GM12878 (cell line): ENCODE measurements around the gene C1orf232. TPM values are rescaled to one million over a fixed set of nuclear protein-coding genes. Genes with fewer than 3 reads are reported as not detected.

Experiments
- ATAC-seq: fragments of 200-7000 bp; cut with Tn5 transposase; 3 replicates; pipeline ENCODE4 v1.9.1; 2020; ENCODE audit warnings: mild to moderate bottlenecking, moderate library complexity
- BruUV-seq: library from RNA; stranded (reverse); fragments of 400-500 nt; replicated peaks from 2 replicates; lab custom pipeline; 2021; lab: Mats Ljungman, UMichigan
- CTCF ChIA-PET: fragments of 300-600 bp; sonication (Branson Sonifier 250); formaldehyde crosslinking; extraction: SDS; loops from one replicate; lab custom pipeline; 2021; ENCODE audit warnings: inconsistent platforms; lab: Yijun Ruan, JAX
- POLR2A ChIA-PET: fragments of 350-600 bp; formaldehyde crosslinking; extraction: SDS; loops from one replicate; lab custom pipeline; 2021; ENCODE audit warnings: inconsistent platforms; lab: Charles Lee
- RAD21 ChIA-PET: fragments of 300-600 bp; sonication (Branson Sonifier 250); formaldehyde crosslinking; loops from one replicate; lab custom pipeline; 2023; ENCODE audit warnings: antibody characterized with exemption; ENCODE audit not compliant: unreplicated experiment; lab: Charles Lee
- SMC1A ChIA-PET: fragments of 300-600 bp; sonication (Branson Sonifier 250); formaldehyde crosslinking; loops from one replicate; lab custom pipeline; 2023; ENCODE audit not compliant: unreplicated experiment, uncharacterized antibody; lab: Charles Lee
- DNase-seq: peaks from one replicate; pipeline ENCODE4 v3.0.0-alpha.2; 2011; ENCODE audit warnings: low read depth, low spot score
- FAIRE-seq: peaks from 3 replicates; lab custom pipeline; 2011; peaks lifted over from hg19 to GRCh38; lab: Jason Lieb, UNC
- H2AFZ ChIP-seq: 2 replicates; pipeline ENCODE4 v1.6.0; 2011; ENCODE audit warnings: low read depth, low read length, control low read depth; ENCODE audit not compliant: control insufficient read depth
- H3K27ac ChIP-seq: 2 replicates; pipeline ENCODE4 v1.5.1; 2011; ENCODE audit warnings: control low read depth; ENCODE audit not compliant: control insufficient read depth, insufficient read depth
- H3K27me3 ChIP-seq, 2 experiments: replicated peaks in 1 of 2; 2 replicates each; pipeline versions ENCODE4 v1.6.0 to v1.6.1; 2011; ENCODE audit warnings: low read length in 1 of 2; ENCODE audit not compliant: control insufficient read depth in 2 of 2, insufficient read depth in 2 of 2
- H3K36me3 ChIP-seq, 2 experiments: 2 replicates each; pipeline ENCODE4 v1.5.1; 2011; ENCODE audit warnings: low read length in 1 of 2; ENCODE audit not compliant: control insufficient read depth in 2 of 2, insufficient read depth in 2 of 2
- H3K4me1 ChIP-seq: 2 replicates; pipeline ENCODE4 v1.6.1; 2011; ENCODE audit warnings: mild to moderate bottlenecking, low read length, moderate library complexity, mixed read lengths; ENCODE audit not compliant: control insufficient read depth, insufficient read depth
- H3K4me2 ChIP-seq: 2 replicates; pipeline ENCODE4 v1.6.0; 2011; ENCODE audit warnings: control low read depth; ENCODE audit not compliant: control insufficient read depth, insufficient read depth
- H3K4me3 ChIP-seq: fragments of 200-600 bp; sonication (generic); 2 replicates; pipeline ENCODE4 v1.5.1; 2016
- H3K79me2 ChIP-seq: 2 replicates; pipeline ENCODE4 v1.6.0; 2011; ENCODE audit warnings: low read length; ENCODE audit not compliant: control insufficient read depth, insufficient read depth
- H3K9ac ChIP-seq: 2 replicates; pipeline ENCODE4 v1.8.0; 2011; ENCODE audit warnings: low read length, control low read depth, mixed read lengths; ENCODE audit not compliant: control insufficient read depth, insufficient read depth
- H3K9me3 ChIP-seq: replicated peaks from 3 replicates; pipeline ENCODE4 v1.5.1; 2011; ENCODE audit warnings: mild to moderate bottlenecking, low read length; ENCODE audit not compliant: control insufficient read depth, insufficient read depth
- H4K20me1 ChIP-seq: 2 replicates; pipeline ENCODE4 v1.6.0; 2011; ENCODE audit not compliant: control insufficient read depth, insufficient read depth
- BCL11A ChIP-seq: IDR thresholded peaks from 2 replicates; pipeline ENCODE4 v1.6.1; 2011; ENCODE audit warnings: low read depth, low read length
- CBFB ChIP-seq: IDR thresholded peaks from 2 replicates; pipeline ENCODE4 v1.6.1; 2016; ENCODE audit warnings: antibody characterized with exemption, low read depth
- CREM ChIP-seq: IDR thresholded peaks from 2 replicates; pipeline ENCODE4 v1.6.1; 2014; ENCODE audit warnings: antibody characterized with exemption, low read depth
- JUNB ChIP-seq: IDR thresholded peaks from 2 replicates; pipeline ENCODE4 v1.6.1; 2016; ENCODE audit warnings: antibody characterized with exemption, mild to moderate bottlenecking
- NFIC ChIP-seq: IDR thresholded peaks from 2 replicates; pipeline ENCODE4 v1.6.1; 2012; ENCODE audit warnings: low read depth, mild to moderate bottlenecking, inconsistent platforms, low read length, moderate library complexity
- RUNX3 ChIP-seq: IDR thresholded peaks from 2 replicates; pipeline ENCODE4 v1.6.1; 2012; ENCODE audit warnings: low read length, inconsistent platforms
- STAT3 ChIP-seq: IDR thresholded peaks from 2 replicates; pipeline ENCODE4 v1.6.1; 2011; ENCODE audit warnings: low read depth, low read length, improper control_type of control experiment
- TARDBP ChIP-seq: IDR thresholded peaks from 2 replicates; pipeline ENCODE4 v1.6.1; 2016; ENCODE audit warnings: borderline replicate concordance
- TCF7 ChIP-seq: IDR thresholded peaks from 2 replicates; pipeline ENCODE4 v1.6.1; 2014; ENCODE audit warnings: antibody characterized with exemption, borderline replicate concordance
- ZNF24 ChIP-seq: fragments of 450-650 bp; IDR thresholded peaks from 2 replicates; pipeline ENCODE4 v1.6.1; 2017; ENCODE audit warnings: antibody characterized with exemption, mild to moderate bottlenecking
- WGBS: methylation state at CpG from one replicate; pipeline ENCODE4 v1.1.6; 2016; ENCODE audit warnings: low lambda C conversion rate; ENCODE audit not compliant: insufficient replicate concordance, insufficient coverage; ENCODE audit errors: missing lambda C conversion rate; 5-methylcytosine and 5-hydroxymethylcytosine counted together
- in situ Hi-C: fragments of 300-500 bp; cut with MboI; formaldehyde crosslinking; loops from 9 replicates; pipeline ENCODE4 v1.14.3; 2018; ENCODE audit warnings: mixed read lengths
- intact Hi-C: fragments of 100-400 bp; cut with micrococcal nuclease; formaldehyde crosslinking; loops from one replicate; pipeline ENCODE4 v1.14.2; 2022; ENCODE audit not compliant: unreplicated experiment
- polyA plus RNA-seq, 11 experiments: library from polyadenylated mRNA; depleted of rRNA in 4 of 11; unstranded in 6 of 11; stranded (reverse) in 5 of 11; fragments of >200 nt; fragmentation: Nextera tagmentation in 4 of 11; fragmentation: Illumina TruSeq in 1 of 11; extraction: Ambion mirVana in 4 of 11; extraction: Trizol in 1 of 11; gene quantifications; 1 replicate in 1 of 11; 2 replicates in 10 of 11; pipeline versions ENCODE4 v1.2.1 to v1.2.3, GENCODE V29; 2011 to 2016; ENCODE audit warnings: inconsistent platforms in 2 of 11, missing spikeins in 2 of 11, low read depth in 1 of 11
- total RNA-seq, 4 experiments: library from RNA; depleted of rRNA in 3 of 4; stranded (reverse); fragments of >200 nt in 3 of 4; fragmentation: Illumina TruSeq in 1 of 4; extraction: Trizol in 1 of 4; gene quantifications; 2 replicates each; pipeline versions ENCODE4 v1.2.1 to v1.2.3, GENCODE V29; 2013 to 2021
- TF ChIP-seq, protein P1 (sequence below): IDR thresholded peaks from 2 replicates; pipeline ENCODE4 v1.6.1; 2011; ENCODE audit warnings: borderline replicate concordance, low read depth, mild to moderate bottlenecking, moderate library complexity, low read length; ENCODE audit not compliant: insufficient read depth, poor library complexity, severe bottlenecking
- TF ChIP-seq, protein P2 (sequence below), 3 experiments: IDR thresholded peaks in 2 of 3; conservative IDR thresholded peaks in 1 of 3; 2 replicates each; pipeline ENCODE4 v1.5.1; 2011; ENCODE audit warnings: low read depth in 3 of 3, low read length in 3 of 3, mild to moderate bottlenecking in 3 of 3, control low read depth in 2 of 3, moderate library complexity in 2 of 3, inconsistent platforms in 1 of 3, mixed read lengths in 1 of 3; ENCODE audit not compliant: control insufficient read depth in 2 of 3, insufficient read depth in 1 of 3; ENCODE audit errors: extremely low read depth in 1 of 3

The C1orf232 gene
- total and polyA plus RNA-seq, 10 of the 15 experiments (the other 5 are each of a cell fraction or from before 2014, with no cell fraction given), result not detected

DNA sequence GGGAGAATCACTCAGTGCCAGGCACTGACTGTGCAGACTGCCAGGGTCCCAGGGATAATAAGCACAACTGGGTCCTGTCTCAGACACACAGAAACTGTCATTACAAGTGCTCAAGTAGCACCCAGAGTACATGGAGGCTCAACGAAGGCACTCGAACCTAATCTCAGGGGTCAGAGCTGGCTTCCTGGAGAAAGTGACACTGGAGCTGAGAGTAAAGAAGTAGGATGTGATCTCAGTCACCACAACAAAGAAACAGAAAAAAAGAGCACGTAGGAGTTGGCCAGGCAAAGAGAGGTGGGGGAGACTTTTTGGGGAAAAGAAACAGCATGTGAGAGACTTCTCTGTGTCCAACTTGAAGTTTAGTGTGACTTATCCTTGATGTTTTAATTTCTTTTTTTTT is 23.0 kb upstream of the C1orf232 start (continued):
- TF ChIP-seq CBFB (peak; percentile 66), ZNF24 (no peak), CREM (peak; percentile 32; the same call in 1 of the 2 replicates), STAT3 (no peak), BCL11A (no peak), NFIC (peak; percentile 53; the same call in 1 of the 2 replicates), JUNB (0 out of 2 replicates have a peak, but pooled peaks have one; percentile 12), TCF7 (peak; percentile 99), TARDBP (no peak), RUNX3 (peak; percentile 91)
- TF ChIP-seq, protein P1, sequence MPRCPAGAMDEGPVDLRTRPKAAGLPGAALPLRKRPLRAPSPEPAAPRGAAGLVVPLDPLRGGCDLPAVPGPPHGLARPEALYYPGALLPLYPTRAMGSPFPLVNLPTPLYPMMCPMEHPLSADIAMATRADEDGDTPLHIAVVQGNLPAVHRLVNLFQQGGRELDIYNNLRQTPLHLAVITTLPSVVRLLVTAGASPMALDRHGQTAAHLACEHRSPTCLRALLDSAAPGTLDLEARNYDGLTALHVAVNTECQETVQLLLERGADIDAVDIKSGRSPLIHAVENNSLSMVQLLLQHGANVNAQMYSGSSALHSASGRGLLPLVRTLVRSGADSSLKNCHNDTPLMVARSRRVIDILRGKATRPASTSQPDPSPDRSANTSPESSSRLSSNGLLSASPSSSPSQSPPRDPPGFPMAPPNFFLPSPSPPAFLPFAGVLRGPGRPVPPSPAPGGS, result no peak

DNA sequence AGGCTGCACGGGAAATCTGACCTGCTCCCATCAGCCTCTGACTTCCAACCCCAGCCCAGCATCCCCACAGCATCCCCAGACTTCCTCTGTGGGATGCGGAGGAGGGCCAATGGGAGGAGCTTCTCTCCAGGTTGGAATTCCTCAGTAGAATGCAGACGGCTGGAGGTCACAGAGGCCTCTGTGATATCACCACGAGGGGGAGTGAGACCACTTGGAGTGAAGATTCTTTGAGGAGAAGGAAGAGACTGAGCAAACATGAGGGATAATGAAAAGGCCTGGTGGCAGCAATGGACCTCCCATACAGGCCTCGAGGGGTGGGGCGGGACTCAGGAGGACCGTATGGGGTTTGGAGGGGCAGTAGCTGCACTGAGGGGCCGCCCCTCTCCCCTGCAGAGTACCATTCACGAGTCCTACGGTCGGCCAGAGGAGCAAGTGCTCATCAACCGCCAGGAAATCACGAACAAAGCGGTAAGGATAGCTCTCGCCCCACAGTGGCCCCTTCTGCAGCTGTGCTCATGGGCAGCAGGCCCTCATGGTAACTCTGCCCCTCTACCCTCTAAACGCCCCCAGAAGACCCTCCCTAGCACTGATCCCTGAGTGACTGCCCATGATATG is 21.7 kb upstream of the C1orf232 start, which contains the start of gene CATSPER4:
CATSPER4 (plus strand) TSS at position 230 of the 615 bp plus-strand sequence; CDS start at position 256, 26 bp downstream.
- no peaks in the 10 kb centered on the region for H3K36me3 ChIP-seq
- H3K9me3 ChIP-seq, result no peaks in the 10 kb centered on the region
- CTCF ChIA-PET, result interaction anchor here (1.1 to 1.4 kb wide), 4 partner anchors 10 to 45 kb away, joined by 3 read pairs; partner anchors contain the start of gene ZNF593
- RAD21 ChIA-PET, result no interaction called here
- DNase-seq, result no peak
- in situ Hi-C loops (no loop called here), intact Hi-C loops (no loop called here)
- ATAC-seq, result no peak; the same call in 2 of the 3 replicates
- TF ChIP-seq, protein P2, sequence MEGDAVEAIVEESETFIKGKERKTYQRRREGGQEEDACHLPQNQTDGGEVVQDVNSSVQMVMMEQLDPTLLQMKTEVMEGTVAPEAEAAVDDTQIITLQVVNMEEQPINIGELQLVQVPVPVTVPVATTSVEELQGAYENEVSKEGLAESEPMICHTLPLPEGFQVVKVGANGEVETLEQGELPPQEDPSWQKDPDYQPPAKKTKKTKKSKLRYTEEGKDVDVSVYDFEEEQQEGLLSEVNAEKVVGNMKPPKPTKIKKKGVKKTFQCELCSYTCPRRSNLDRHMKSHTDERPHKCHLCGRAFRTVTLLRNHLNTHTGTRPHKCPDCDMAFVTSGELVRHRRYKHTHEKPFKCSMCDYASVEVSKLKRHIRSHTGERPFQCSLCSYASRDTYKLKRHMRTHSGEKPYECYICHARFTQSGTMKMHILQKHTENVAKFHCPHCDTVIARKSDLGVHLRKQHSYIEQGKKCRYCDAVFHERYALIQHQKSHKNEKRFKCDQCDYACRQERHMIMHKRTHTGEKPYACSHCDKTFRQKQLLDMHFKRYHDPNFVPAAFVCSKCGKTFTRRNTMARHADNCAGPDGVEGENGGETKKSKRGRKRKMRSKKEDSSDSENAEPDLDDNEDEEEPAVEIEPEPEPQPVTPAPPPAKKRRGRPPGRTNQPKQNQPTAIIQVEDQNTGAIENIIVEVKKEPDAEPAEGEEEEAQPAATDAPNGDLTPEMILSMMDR (IDR thresholded peaks at IDR 0.05 in 2 of 3, conservative IDR thresholded peaks at IDR 0.05 in 1 of 3; ENCODE audit: control insufficient read depth in 2 of 3, extremely low read depth in 1 of 3, insufficient read depth in 1 of 3, low read depth in 3 of 3, low read length in 3 of 3), result peak in 2 of 3 experiments; percentile 11 to 19; a peak in 1 of 6 replicates
- no peak for TF ChIP-seq TARDBP
- no peak for FAIRE-seq
- BruUV-seq, result no TSS peak
- H3K27ac ChIP-seq, result no peak within 1 kb of the TSS
- SMC1A ChIA-PET, result no interaction called here
- no peak within 1 kb of the TSS for H3K9ac ChIP-seq
- H4K20me1 ChIP-seq, result no peaks in the 10 kb centered on the region
- 31% methylated on average over 16 of the region's 16 CpGs for WGBS
- no peak within 1 kb of the TSS for H3K4me2 ChIP-seq
- no peak within 1 kb of the TSS for H2AFZ ChIP-seq
- POLR2A ChIA-PET, result no interaction called here
- no peak within 1 kb of the TSS for H3K4me3 ChIP-seq
- no peaks in the 10 kb centered on the region for H3K27me3 ChIP-seq
- H3K4me1 ChIP-seq, result no peaks in the 10 kb centered on the region
- H3K79me2 ChIP-seq, result no peaks in the 10 kb centered on the region
